ENCODE results near the gene PTPRG. TPM values are rescaled to one million over a fixed set of nuclear protein-coding genes. Genes with fewer than 3 reads are reported as not detected.

Gene PTPRG
- total RNA-seq, 1 donor from 2014 or later = 39.6 TPM

DNA sequence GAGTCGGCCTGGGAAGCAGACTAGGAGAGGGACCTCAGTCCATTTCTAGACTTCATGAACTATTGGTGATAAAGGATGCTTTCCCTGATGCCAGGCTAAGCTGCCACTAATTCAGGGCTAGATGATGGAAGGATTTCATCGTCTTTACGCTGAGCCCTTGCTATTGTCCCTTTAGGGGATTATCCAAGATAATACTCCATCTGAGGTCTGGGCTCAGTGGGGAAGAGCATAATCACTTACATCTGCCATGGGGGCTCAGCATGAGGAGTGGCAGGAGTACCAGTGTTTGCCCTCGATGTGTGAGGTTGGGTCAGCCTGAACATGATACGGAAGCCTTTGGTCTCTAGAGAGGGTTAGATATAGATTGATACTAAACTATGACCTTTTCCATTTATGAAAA, 47.3 kb downstream of the PTPRG start:
- TF ChIP-seq EZH2 (IDR thresholded peaks at IDR 0.05; ENCODE audit: insufficient read depth, low read length) (no peak), CTCF (IDR thresholded peaks at IDR 0.05; ENCODE audit: insufficient read depth, low read depth, low read length) (no peak)
- H4K20me1 ChIP-seq (ENCODE audit: insufficient read depth, low read length) = peaks cover 51% of the 10 kb centered on the region

DNA sequence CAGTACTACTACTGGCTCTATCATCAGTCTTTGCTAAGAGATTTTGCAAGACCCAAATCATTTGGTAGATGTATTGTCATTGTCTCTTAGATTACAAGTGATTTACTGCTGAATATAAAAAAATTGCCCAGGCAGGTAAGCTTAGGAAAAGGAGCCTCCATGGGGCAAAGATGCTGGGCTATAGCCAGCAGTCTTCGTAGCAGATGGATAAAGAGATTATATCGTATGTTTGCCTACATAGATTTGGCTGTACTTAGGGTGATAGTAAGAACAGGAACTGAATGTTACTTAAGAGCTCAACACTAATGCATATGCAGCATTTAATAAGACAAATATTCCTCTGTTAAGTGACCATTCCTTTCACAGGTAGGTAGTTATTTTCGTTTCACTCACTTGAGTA, 48.9 kb downstream of the PTPRG start:
- Mint-ChIP-seq H3K27ac (ENCODE audit: unreplicated experiment) (no peak overlapping the region), H3K36me3 (ENCODE audit: low read depth, unreplicated experiment) (no peaks in the 10 kb centered on the region), H3K9me3 (ENCODE audit: unreplicated experiment) (no peaks in the 10 kb centered on the region), H3K27me3 (ENCODE audit: low read depth, unreplicated experiment) (no peaks in the 10 kb centered on the region), H3K4me3 (ENCODE audit: unreplicated experiment) (no peak overlapping the region), H3K4me1 (ENCODE audit: low read depth, unreplicated experiment) (peaks cover 21% of the 10 kb centered on the region)
- no peaks in the 10 kb centered on the region for H3K9me3 ChIP-seq (ENCODE audit: insufficient read depth, low read depth, low read length)
- no peaks in the 10 kb centered on the region for H3K27me3 ChIP-seq (ENCODE audit: insufficient read depth, low read length)
- peaks cover 6% of the 10 kb centered on the region for H3K4me1 ChIP-seq (ENCODE audit: insufficient read depth, low read length)
- no peak for TF ChIP-seq CTCF (IDR thresholded peaks at IDR 0.05; ENCODE audit: insufficient read depth, low read depth, low read length)
- TF ChIP-seq EZH2 (IDR thresholded peaks at IDR 0.05; ENCODE audit: insufficient read depth, low read length) = no peak
- no peak overlapping the region for H3K27ac ChIP-seq (ENCODE audit: low read depth, low read length)
- H4K20me1 ChIP-seq (ENCODE audit: insufficient read depth, low read length) = peaks cover 51% of the 10 kb centered on the region
- no peak overlapping the region for H3K4me3 ChIP-seq (ENCODE audit: insufficient read depth, low read depth, low read length)
- no peak overlapping the region for H3K9ac ChIP-seq (ENCODE audit: low read length)
- FAIRE-seq = no peak
- no peaks in the 10 kb centered on the region for H3K36me3 ChIP-seq (ENCODE audit: insufficient read depth, low read length)
- DNase-seq (ENCODE audit: low read depth) = no peak
- no peak overlapping the region for H3K4me2 ChIP-seq (ENCODE audit: low read length)
- peaks cover 12% of the 10 kb centered on the region for H3K79me2 ChIP-seq (ENCODE audit: insufficient read depth, low read length)
- H2AFZ ChIP-seq (ENCODE audit: low read depth, low read length) = no peak overlapping the region

More for the DNA sequence above, 47.3 kb downstream of the PTPRG start:
- FAIRE-seq = no peak
- no peaks in the 10 kb centered on the region for H3K36me3 Mint-ChIP-seq (ENCODE audit: low read depth, unreplicated experiment)
- Histone ChIP-seq H3K27ac (ENCODE audit: low read depth, low read length) (no peak overlapping the region), H3K4me2 (ENCODE audit: low read length) (no peak overlapping the region), H3K4me3 (ENCODE audit: insufficient read depth, low read depth, low read length) (no peak overlapping the region), H3K9me3 (ENCODE audit: insufficient read depth, low read depth, low read length) (no peaks in the 10 kb centered on the region), H3K27me3 (ENCODE audit: insufficient read depth, low read length) (no peaks in the 10 kb centered on the region), H3K36me3 (ENCODE audit: insufficient read depth, low read length) (no peaks in the 10 kb centered on the region), H3K79me2 (ENCODE audit: insufficient read depth, low read length) (peaks cover 14% of the 10 kb centered on the region), H3K9ac (ENCODE audit: low read length) (no peak overlapping the region), H3K4me1 (ENCODE audit: insufficient read depth, low read length) (peaks cover 6% of the 10 kb centered on the region), H2AFZ (ENCODE audit: low read depth, low read length) (no peak overlapping the region)
- no peak for DNase-seq (ENCODE audit: low read depth)
- H3K27ac Mint-ChIP-seq (ENCODE audit: unreplicated experiment) = no peak overlapping the region
- no peaks in the 10 kb centered on the region for H3K9me3 Mint-ChIP-seq (ENCODE audit: unreplicated experiment)
- peaks cover 18% of the 10 kb centered on the region for H3K4me1 Mint-ChIP-seq (ENCODE audit: low read depth, unreplicated experiment)
- H3K4me3 Mint-ChIP-seq (ENCODE audit: unreplicated experiment) = no peak overlapping the region
- H3K27me3 Mint-ChIP-seq (ENCODE audit: low read depth, unreplicated experiment) = no peaks in the 10 kb centered on the region

DNA sequence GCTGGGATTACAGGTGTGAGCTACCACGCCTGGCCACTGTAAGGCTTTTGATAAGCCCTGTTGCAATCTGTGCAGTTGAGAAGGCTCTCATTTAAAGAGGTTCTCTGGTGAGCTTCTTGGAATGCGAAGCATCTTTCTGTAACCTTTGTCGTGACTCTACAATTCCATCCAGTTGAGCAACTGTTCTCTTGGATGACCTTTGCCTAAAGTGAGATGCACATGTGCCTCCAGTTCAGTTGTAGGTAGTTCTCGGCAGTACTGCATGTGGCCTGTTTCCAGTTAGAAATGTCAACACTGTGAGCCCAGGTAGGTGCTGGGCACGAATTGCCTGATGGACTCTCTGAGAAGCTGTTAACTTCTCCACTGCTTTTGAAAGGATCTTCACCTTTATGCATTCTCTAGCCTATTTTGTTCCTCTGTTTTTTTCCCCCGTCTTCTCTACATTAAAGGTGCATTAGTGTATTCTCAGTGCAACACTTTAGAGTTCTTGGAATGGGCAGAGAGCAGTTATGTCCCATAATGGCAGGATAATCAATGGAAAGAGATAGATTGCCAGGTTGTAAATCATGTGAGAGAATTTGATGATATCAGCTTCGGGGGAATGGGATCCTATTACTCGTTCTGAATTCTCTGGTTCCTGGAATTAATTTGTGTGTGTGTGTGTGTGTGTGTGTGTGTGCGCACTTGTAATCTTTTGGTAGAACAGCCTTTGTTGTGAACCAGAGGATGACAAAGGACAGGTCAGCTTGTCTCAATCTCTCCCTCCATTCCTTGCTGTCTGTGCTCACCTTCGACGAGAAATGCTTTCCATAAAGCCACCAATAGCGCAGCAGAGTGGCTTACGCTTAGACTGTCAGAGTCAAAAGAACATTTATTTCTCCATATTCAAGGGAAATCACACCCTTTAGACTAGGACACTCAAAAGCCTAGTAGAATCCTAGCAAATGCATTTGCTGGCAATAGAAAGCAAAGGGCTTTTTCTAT, 51.1 kb downstream of the PTPRG start:
- Histone ChIP-seq H3K4me1 (ENCODE audit: insufficient read depth, low read length) (peaks cover 10% of the 10 kb centered on the region), H3K4me3 (ENCODE audit: insufficient read depth, low read depth, low read length) (no peak overlapping the region), H3K27ac (ENCODE audit: low read depth, low read length) (no peak overlapping the region), H3K27me3 (ENCODE audit: insufficient read depth, low read length) (no peaks in the 10 kb centered on the region), H3K4me2 (ENCODE audit: low read length) (no peak overlapping the region), H3K9ac (ENCODE audit: low read length) (no peak overlapping the region), H3K36me3 (ENCODE audit: insufficient read depth, low read length) (no peaks in the 10 kb centered on the region), H3K9me3 (ENCODE audit: insufficient read depth, low read depth, low read length) (no peaks in the 10 kb centered on the region), H4K20me1 (ENCODE audit: insufficient read depth, low read length) (peaks cover 54% of the 10 kb centered on the region), H3K79me2 (ENCODE audit: insufficient read depth, low read length) (peaks cover 12% of the 10 kb centered on the region), H2AFZ (ENCODE audit: low read depth, low read length) (no peak overlapping the region)
- FAIRE-seq (peak; percentile 45), DNase-seq (ENCODE audit: low read depth) (peak; percentile 26)
- Mint-ChIP-seq H3K4me1 (ENCODE audit: low read depth, unreplicated experiment) (peaks cover 26% of the 10 kb centered on the region), H3K36me3 (ENCODE audit: low read depth, unreplicated experiment) (peaks cover 7% of the 10 kb centered on the region), H3K27ac (ENCODE audit: unreplicated experiment) (no peak overlapping the region), H3K27me3 (ENCODE audit: low read depth, unreplicated experiment) (no peaks in the 10 kb centered on the region), H3K4me3 (ENCODE audit: unreplicated experiment) (no peak overlapping the region), H3K9me3 (ENCODE audit: unreplicated experiment) (no peaks in the 10 kb centered on the region)
- TF ChIP-seq EZH2 (IDR thresholded peaks at IDR 0.05; ENCODE audit: insufficient read depth, low read length) (no peak), CTCF (IDR thresholded peaks at IDR 0.05; ENCODE audit: insufficient read depth, low read depth, low read length) (no peak)
